ENCODE data around the gene GJD2.

- TF ChIP-seq SETDB1 (IDR thresholded peaks at IDR 0.05; ENCODE audit: insufficient read length, low read length) = no peak
- TF ChIP-seq ZNF501 (tag by site-specific recombination; IDR thresholded peaks at IDR 0.05) = no peak
- no peak for TF ChIP-seq ZNF544 (tag by site-specific recombination; IDR thresholded peaks at IDR 0.05)
- TF ChIP-seq ZFP3 (tag by site-specific recombination; IDR thresholded peaks at IDR 0.05; ENCODE audit: low read depth) = no peak
- no peak for TF ChIP-seq KLF9 (tag by site-specific recombination; IDR thresholded peaks at IDR 0.05; ENCODE audit: low read depth)
- TF ChIP-seq FEZF1 (tag by site-specific recombination; IDR thresholded peaks at IDR 0.05) = no peak
- no peak for TF ChIP-seq CTCF (tag by site-specific recombination; IDR thresholded peaks at IDR 0.05)
- no peak for TF ChIP-seq ZNF488 (tag by site-specific recombination; IDR thresholded peaks at IDR 0.05)
- TF ChIP-seq ZNF658 (tag by site-specific recombination; IDR thresholded peaks at IDR 0.05) = no peak
- TF ChIP-seq BCL11A (tag by site-specific recombination; IDR thresholded peaks at IDR 0.05; ENCODE audit: low read depth) = no peak
- TF ChIP-seq ZNF280D (tag by site-specific recombination; IDR thresholded peaks at IDR 0.05) = no peak
These were observed 612 bp downstream of the GJD2 start for GRCh38 chr15:34754171-34754601.

Measured in HEK293 (cell line).